SK-N-SH treated with all-trans-retinoic acid at 6 μM for 48 hours (cell line): Measurements from ENCODE around the gene SKIL.
A peak's percentile ranks its signal among the peaks of the same experiment; 100 is the strongest.

Experiments used
- ATAC-seq: fragments of 200-7000 bp; cut with Tn5 transposase; 3 replicates; pipeline ENCODE4 v1.9.1; 2020; ENCODE audit warnings: mild to moderate bottlenecking, moderate library complexity
- ARNTL ChIP-seq: fragments of 450-650 bp; formaldehyde crosslinking; IDR thresholded peaks from 2 replicates; pipeline ENCODE4 v1.5.0; 2020; ENCODE audit warnings: low read depth, mild to moderate bottlenecking, moderate library complexity, borderline replicate concordance
- BACH2 ChIP-seq: fragments of 250-450 bp; sonication (Bioruptor Pico); IDR thresholded peaks from 2 replicates; pipeline ENCODE4 v1.9.0; 2021; ENCODE audit warnings: mild to moderate bottlenecking, borderline replicate concordance
- ESRRG ChIP-seq: fragments of 250-450 bp; sonication (Bioruptor Pico); IDR thresholded peaks from 2 replicates; pipeline ENCODE4 v1.6.1; 2021; ENCODE audit warnings: mild to moderate bottlenecking
- GLIS3 ChIP-seq: fragments of 250-450 bp; sonication (Bioruptor Pico); IDR thresholded peaks from 2 replicates; pipeline ENCODE4 v1.5.0; 2020; ENCODE audit warnings: mild to moderate bottlenecking, moderate library complexity
- ISL1 ChIP-seq: fragments of 250-450 bp; sonication (Bioruptor Pico); IDR thresholded peaks from 2 replicates; pipeline ENCODE4 v2.1.2; 2022; ENCODE audit warnings: mild to moderate bottlenecking, moderate library complexity
- OSR1 ChIP-seq: fragments of 250-450 bp; sonication (Bioruptor Pico); IDR thresholded peaks from 2 replicates; pipeline ENCODE4 v1.8.0; 2022; ENCODE audit warnings: moderate library complexity, mild to moderate bottlenecking, inconsistent platforms
- POU6F1 ChIP-seq: fragments of 250-450 bp; sonication (Bioruptor Pico); IDR thresholded peaks from 2 replicates; pipeline ENCODE4 v1.8.0; 2021; ENCODE audit warnings: low read depth, mild to moderate bottlenecking, moderate library complexity, borderline replicate concordance
- PPARA ChIP-seq: fragments of 250-450 bp; sonication (Bioruptor Pico); IDR thresholded peaks from 2 replicates; pipeline ENCODE4 v1.5.0; 2020; ENCODE audit warnings: mild to moderate bottlenecking, borderline replicate concordance
- RARB ChIP-seq: fragments of 250-450 bp; sonication (Bioruptor Pico); IDR thresholded peaks from 2 replicates; pipeline ENCODE4 v1.8.0; 2021; ENCODE audit warnings: mild to moderate bottlenecking, moderate library complexity
- SNAI2 ChIP-seq: fragments of 250-450 bp; sonication (Bioruptor Pico); IDR thresholded peaks from 2 replicates; pipeline ENCODE4 v1.5.0; 2020; ENCODE audit warnings: mild to moderate bottlenecking, moderate library complexity
- TCF4 ChIP-seq: fragments of 250-450 bp; sonication (Bioruptor Pico); IDR thresholded peaks from 2 replicates; pipeline ENCODE4 v1.8.0; 2021; ENCODE audit warnings: mild to moderate bottlenecking, moderate library complexity, borderline replicate concordance
- TOX ChIP-seq: fragments of 250-450 bp; sonication (Bioruptor Pico); IDR thresholded peaks from 2 replicates; pipeline ENCODE4 v1.8.0; 2021; ENCODE audit warnings: mild to moderate bottlenecking, moderate library complexity, borderline replicate concordance
- TSHZ2 ChIP-seq: fragments of 250-450 bp; sonication (Bioruptor Pico); IDR thresholded peaks from 2 replicates; pipeline ENCODE4 v1.5.0; 2020; ENCODE audit warnings: mild to moderate bottlenecking, moderate library complexity
- ZC3H10 ChIP-seq: fragments of 250-450 bp; sonication (Bioruptor Pico); IDR thresholded peaks from 2 replicates; pipeline ENCODE4 v1.5.1; 2021; ENCODE audit warnings: mild to moderate bottlenecking, moderate library complexity
- ZFP3 ChIP-seq: fragments of 250-450 bp; sonication (Bioruptor Pico); IDR thresholded peaks from 2 replicates; pipeline ENCODE4 v1.5.0; 2020; ENCODE audit warnings: mild to moderate bottlenecking, moderate library complexity
- ZFP30 ChIP-seq: fragments of 450-650 bp; formaldehyde crosslinking; IDR thresholded peaks from 2 replicates; pipeline ENCODE4 v1.5.0; 2022; ENCODE audit warnings: mild to moderate bottlenecking, moderate library complexity
- ZNF565 ChIP-seq: fragments of 450-650 bp; formaldehyde crosslinking; conservative IDR thresholded peaks from 2 replicates; pipeline ENCODE4 v1.5.0; 2020; ENCODE audit warnings: low read depth, mild to moderate bottlenecking, moderate library complexity
- ZNF70 ChIP-seq: fragments of 450-650 bp; formaldehyde crosslinking; IDR thresholded peaks from 2 replicates; pipeline ENCODE4 v1.5.0; 2020; ENCODE audit warnings: mild to moderate bottlenecking, moderate library complexity
- ZNF8 ChIP-seq: fragments of 450-650 bp; formaldehyde crosslinking; IDR thresholded peaks from 2 replicates; pipeline ENCODE4 v1.5.0; 2020; ENCODE audit warnings: mild to moderate bottlenecking, moderate library complexity
- TF ChIP-seq, protein P1 (sequence below): fragments of 250-450 bp; sonication (Bioruptor Pico); IDR thresholded peaks from 2 replicates; pipeline ENCODE4 v1.8.0; 2020; ENCODE audit warnings: mild to moderate bottlenecking, moderate library complexity, borderline replicate concordance

SKIL gene

DNA sequence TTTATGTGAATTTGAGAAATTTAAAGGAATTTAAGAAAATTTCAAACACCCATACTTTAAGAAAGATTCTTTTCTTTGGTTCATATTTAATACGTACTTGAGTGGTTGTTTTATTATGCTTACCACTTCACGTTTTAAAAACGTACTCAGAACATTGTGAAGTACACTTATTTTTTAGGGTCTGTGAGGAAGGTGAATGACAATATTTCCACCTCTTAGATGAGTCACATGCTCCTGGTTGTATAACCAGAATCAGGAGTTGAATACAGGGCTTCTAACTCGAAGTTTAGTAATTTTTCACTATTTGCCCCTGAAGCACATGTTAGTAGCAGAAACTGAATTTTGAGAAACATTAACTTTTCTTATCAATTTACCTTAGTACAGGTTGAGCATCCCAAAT is 7.5 kb downstream of the SKIL start:
- TF ChIP-seq PPARA (CRISPR knock-in tag) = no peak
- TF ChIP-seq ZC3H10 = no peak
- TF ChIP-seq ZFP3 = no peak
- TF ChIP-seq TOX (CRISPR knock-in tag) = no peak
- no peak for TF ChIP-seq TSHZ2 (CRISPR knock-in tag)
- no peak for TF ChIP-seq OSR1
- TF ChIP-seq BACH2 (CRISPR knock-in tag) = no peak
- TF ChIP-seq ZNF565 = no peak
- no peak for TF ChIP-seq TCF4
- no peak for TF ChIP-seq ZNF70 (CRISPR knock-in tag)
- TF ChIP-seq POU6F1 (CRISPR knock-in tag) = no peak
- no peak for TF ChIP-seq ISL1
- no peak for TF ChIP-seq ZFP30 (CRISPR knock-in tag)
- ATAC-seq = no peak

GRCh38 chr3:170367797-170368196 is 10.3 kb downstream of the SKIL start:
- TF ChIP-seq ZNF565 (no peak), TCF4 (no peak), GLIS3 (CRISPR knock-in tag) (no peak), ZFP3 (no peak), RARB (CRISPR knock-in tag) (no peak; the same call in 1 of the 2 replicates), ZNF8 (CRISPR knock-in tag) (no peak), PPARA (CRISPR knock-in tag) (no peak), OSR1 (no peak), ISL1 (no peak), ESRRG (CRISPR knock-in tag) (no peak), ZNF70 (CRISPR knock-in tag) (no peak), POU6F1 (CRISPR knock-in tag) (no peak), ZC3H10 (no peak), ZFP30 (CRISPR knock-in tag) (no peak)
- no peak for ATAC-seq

- ATAC-seq = no peak
- no peak for TF ChIP-seq TCF4
Observed at GRCh38 chr3:170368921-170369320, 11.4 kb downstream of the SKIL start.

- TF ChIP-seq SNAI2 (no peak), RARB (CRISPR knock-in tag) (no peak), TCF4 (0 out of 2 replicates have a peak, but pooled peaks have one; percentile 9), ZNF70 (CRISPR knock-in tag) (no peak), ARNTL (CRISPR knock-in tag) (no peak), ZFP3 (no peak), ZC3H10 (no peak)
- TF ChIP-seq, protein P1, sequence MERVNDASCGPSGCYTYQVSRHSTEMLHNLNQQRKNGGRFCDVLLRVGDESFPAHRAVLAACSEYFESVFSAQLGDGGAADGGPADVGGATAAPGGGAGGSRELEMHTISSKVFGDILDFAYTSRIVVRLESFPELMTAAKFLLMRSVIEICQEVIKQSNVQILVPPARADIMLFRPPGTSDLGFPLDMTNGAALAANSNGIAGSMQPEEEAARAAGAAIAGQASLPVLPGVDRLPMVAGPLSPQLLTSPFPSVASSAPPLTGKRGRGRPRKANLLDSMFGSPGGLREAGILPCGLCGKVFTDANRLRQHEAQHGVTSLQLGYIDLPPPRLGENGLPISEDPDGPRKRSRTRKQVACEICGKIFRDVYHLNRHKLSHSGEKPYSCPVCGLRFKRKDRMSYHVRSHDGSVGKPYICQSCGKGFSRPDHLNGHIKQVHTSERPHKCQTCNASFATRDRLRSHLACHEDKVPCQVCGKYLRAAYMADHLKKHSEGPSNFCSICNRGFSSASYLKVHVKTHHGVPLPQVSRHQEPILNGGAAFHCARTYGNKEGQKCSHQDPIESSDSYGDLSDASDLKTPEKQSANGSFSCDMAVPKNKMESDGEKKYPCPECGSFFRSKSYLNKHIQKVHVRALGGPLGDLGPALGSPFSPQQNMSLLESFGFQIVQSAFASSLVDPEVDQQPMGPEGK = no peak
- ATAC-seq = peak; percentile 79
Observed at GRCh38 chr3:170372190-170372879, 14.8 kb downstream of the SKIL start.
